ENCODE results near the gene ZNF142.

The ZNF142 gene

DNA sequence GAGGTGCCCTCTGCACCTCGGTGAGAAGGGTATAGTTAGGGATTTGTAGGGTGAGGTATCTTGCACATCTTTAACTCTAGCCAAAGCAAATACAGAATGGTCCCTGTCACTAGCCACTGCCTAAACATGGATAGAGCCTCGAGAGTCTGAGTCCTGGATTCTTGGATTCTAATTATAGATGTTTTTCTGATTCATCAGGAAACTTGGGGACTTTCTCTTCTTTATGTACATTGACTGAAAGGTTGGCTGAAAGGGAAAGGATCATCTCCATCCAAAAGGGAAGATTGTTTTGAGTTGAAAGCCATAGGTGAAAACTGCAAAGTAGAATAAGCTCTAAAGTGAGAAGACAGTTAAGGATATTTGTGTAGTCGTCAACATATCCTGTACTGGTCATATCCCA is 20.6 kb upstream of the ZNF142 start:
- no peak overlapping the region for H3K9ac ChIP-seq (ENCODE audit: low read length in 5 of 5)
- peaks cover 4 to 48% (median 28%) of the 10 kb centered on the region in 5 donors for H3K36me3 ChIP-seq (ENCODE audit: control insufficient read depth in 5 of 5, insufficient read depth in 5 of 5, low read length in 5 of 5)

DNA sequence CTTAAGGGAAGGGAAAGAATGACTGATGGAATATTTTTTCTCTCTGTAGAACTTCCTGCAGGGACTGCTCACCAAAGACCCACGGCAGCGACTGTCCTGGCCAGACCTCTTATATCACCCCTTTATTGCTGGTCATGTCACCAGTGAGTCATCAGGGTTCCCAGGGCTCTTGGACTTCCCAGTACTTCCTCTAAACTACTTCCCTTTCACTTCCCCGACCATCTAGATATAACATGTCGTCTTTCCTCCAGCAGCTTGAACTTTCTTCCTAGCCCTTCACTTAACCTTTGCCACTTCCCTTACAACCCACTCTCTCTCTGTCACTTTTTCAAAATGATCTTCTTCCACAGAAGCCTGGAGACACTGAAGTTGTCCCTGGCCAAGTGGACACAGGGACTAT is 19.7 kb upstream of the ZNF142 start:
- Histone ChIP-seq H3K27ac (ENCODE audit: low read depth, low read length) (no peak overlapping the region), H3K27me3 (ENCODE audit: control insufficient read depth in 5 of 5, insufficient read depth in 4 of 5, low read length in 5 of 5) (no peaks in the 10 kb centered on the region), H3K4me1 (ENCODE audit: control insufficient read depth in 5 of 5, insufficient read depth in 5 of 5, low read length in 5 of 5) (no peaks in the 10 kb centered on the region), H3K4me3 (ENCODE audit: low read depth in 1 of 5, low read length in 5 of 5) (no peak overlapping the region), H3K9ac (ENCODE audit: low read length in 5 of 5) (no peak overlapping the region), H3K9me3 (ENCODE audit: control insufficient read depth in 5 of 5, low read length in 5 of 5) (no peaks in the 10 kb centered on the region), H3K36me3 (ENCODE audit: control insufficient read depth in 5 of 5, insufficient read depth in 5 of 5, low read length in 5 of 5) (peaks cover 4 to 44% (median 25%) of the 10 kb centered on the region in 5 donors)

More for the DNA sequence above, 20.6 kb upstream of the ZNF142 start:
- Histone ChIP-seq H3K4me1 (ENCODE audit: control insufficient read depth in 5 of 5, insufficient read depth in 5 of 5, low read length in 5 of 5) (no peaks in the 10 kb centered on the region), H3K27ac (ENCODE audit: low read depth, low read length) (no peak overlapping the region), H3K4me3 (ENCODE audit: low read depth in 1 of 5, low read length in 5 of 5) (no peak overlapping the region), H3K9me3 (ENCODE audit: control insufficient read depth in 5 of 5, low read length in 5 of 5) (no peaks in the 10 kb centered on the region), H3K27me3 (ENCODE audit: control insufficient read depth in 5 of 5, insufficient read depth in 4 of 5, low read length in 5 of 5) (no peaks in the 10 kb centered on the region)

DNA sequence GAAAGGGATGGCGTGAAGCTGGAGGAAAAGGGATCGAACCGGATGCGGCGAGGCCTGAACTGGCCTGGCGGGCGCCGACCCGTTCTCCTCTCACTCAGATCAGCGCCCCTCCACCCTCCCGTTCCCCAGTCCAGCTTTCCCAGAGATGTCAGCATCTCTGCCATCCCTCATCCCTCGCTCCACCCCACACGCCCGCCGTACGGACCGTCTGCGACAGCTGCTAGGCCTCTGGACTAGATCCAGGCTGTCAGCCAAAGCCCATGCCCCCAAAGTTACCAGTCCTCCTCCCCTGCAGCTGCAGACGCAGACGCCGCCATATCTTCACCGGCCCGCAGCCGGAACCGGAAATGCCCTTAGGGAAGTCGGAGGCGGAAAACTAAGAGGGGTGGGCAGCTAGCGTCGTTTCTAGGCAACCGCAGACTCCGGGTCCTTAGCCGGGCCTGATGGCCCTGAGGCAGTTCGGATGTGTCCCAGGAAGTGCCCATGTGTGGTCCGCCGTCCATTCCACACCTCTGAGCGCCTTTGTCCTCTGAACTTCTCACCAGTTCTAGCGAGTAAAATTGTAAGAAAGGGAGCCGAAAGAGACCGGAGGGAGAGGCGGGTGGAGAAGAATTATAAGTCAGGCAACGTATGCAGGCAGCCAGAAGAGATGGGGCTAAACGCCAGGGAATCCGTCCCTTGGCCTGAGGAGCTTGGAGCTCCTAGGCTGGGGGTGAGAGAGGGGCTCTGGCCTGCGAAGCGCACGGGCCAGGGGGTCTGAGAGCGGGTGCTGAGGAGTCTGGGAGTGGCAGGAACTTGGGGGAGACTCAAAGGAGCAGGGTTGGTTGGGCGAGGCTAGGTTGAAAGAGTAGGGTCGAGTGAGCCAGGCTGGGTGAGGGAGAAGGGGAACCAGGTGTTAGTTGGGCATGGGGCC is 12.5 kb upstream of the ZNF142 start, which contains the start of the genes RNF25 and STK36:
Gene RNF25, minus strand, starts transcription at position 349 of the 913 bp plus-strand sequence. Its CDS starts 32 bp downstream, at position 317.
Gene STK36, plus strand, starts transcription at position 433 of the 913 bp plus-strand sequence. CDS start 744 bp downstream, outside the sequence.
- Histone ChIP-seq H3K4me3 (ENCODE audit: low read depth in 1 of 5, low read length in 5 of 5) (peak within 1 kb of the TSS; percentile 82 to 98 (median 96)), H3K9me3 (ENCODE audit: control insufficient read depth in 5 of 5, low read length in 5 of 5) (no peaks in the 10 kb centered on the region), H3K27me3 (ENCODE audit: control insufficient read depth in 5 of 5, insufficient read depth in 4 of 5, low read length in 5 of 5) (no peaks in the 10 kb centered on the region), H3K9ac (ENCODE audit: low read length in 5 of 5) (peak within 1 kb of the TSS; percentile 74 to 94 (median 86)), H3K4me1 (ENCODE audit: control insufficient read depth in 5 of 5, insufficient read depth in 5 of 5, low read length in 5 of 5) (peaks cover 6 to 22% (median 19%) of the 10 kb centered on the region in 5 donors), H3K36me3 (ENCODE audit: control insufficient read depth in 5 of 5, insufficient read depth in 5 of 5, low read length in 5 of 5) (peaks cover 3 to 26% (median 21%) of the 10 kb centered on the region in 5 donors), H3K27ac (ENCODE audit: low read depth, low read length) (peak within 1 kb of the TSS; percentile 65)

DNA sequence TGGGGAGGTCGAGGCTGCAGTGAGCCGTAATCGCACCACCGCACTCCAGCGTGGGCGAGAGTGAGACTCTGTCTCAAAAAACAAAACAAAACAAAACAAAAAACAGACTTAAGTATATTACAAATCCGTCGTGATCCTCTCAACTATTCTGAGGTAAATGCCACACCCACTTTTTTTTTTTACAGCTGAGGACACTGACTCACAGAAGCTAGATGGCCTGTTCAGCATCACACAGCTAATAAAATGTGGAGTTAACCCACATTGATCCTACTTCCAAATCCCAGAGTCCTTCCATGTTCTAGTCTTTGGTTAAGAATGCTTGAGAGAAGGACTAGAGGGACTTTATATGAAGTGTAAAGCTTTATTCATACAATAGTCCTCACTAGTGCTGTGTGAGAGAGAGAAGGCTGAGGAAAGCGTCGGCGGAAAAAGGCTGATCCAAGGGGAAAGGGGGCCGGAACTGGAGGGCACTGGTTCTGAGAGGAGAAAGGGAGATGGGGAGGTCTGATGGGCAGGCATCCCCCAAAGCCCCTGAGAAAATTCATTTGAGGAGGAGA is 11.8 kb upstream of the ZNF142 start:
- Histone ChIP-seq H3K27ac (ENCODE audit: low read depth, low read length) (peak overlapping the region; percentile 65), H3K9ac (ENCODE audit: low read length in 5 of 5) (peak overlapping the region; percentile 74 to 94 (median 86))

DNA sequence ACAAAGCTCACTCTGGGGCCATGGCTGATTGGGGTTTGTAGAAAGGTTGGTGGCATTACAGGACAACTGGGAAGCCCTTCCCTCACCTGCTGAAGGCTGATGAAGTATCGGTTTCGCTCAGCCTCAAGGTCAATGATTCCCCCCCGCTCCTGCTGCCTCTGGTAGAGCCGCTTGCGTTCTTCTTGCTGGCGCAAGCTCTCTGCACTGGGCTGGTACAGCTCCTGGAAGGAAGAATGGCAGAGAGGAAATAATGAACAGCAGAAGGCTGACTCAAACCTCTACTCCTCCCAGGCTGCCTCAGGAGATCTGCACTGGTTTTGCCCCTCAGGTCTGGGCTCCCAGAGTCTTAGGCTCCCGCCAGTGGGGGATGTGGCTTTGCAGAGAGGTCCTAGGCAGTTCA is 5.2 kb upstream of the ZNF142 start:
- H3K27me3 ChIP-seq (ENCODE audit: control insufficient read depth in 5 of 5, insufficient read depth in 4 of 5, low read length in 5 of 5): no peaks in the 10 kb centered on the region
- H3K4me3 ChIP-seq (ENCODE audit: low read depth in 1 of 5, low read length in 5 of 5): no peak overlapping the region
- peaks cover 5 to 9% (median 7%) of the 10 kb centered on the region in 5 donors for H3K4me1 ChIP-seq (ENCODE audit: control insufficient read depth in 5 of 5, insufficient read depth in 5 of 5, low read length in 5 of 5)
- peaks cover 7 to 67% (median 65%) of the 10 kb centered on the region in 5 donors for H3K36me3 ChIP-seq (ENCODE audit: control insufficient read depth in 5 of 5, insufficient read depth in 5 of 5, low read length in 5 of 5)
- no peak overlapping the region for H3K9ac ChIP-seq (ENCODE audit: low read length in 5 of 5)
- H3K27ac ChIP-seq (ENCODE audit: low read depth, low read length): no peak overlapping the region
- H3K9me3 ChIP-seq (ENCODE audit: control insufficient read depth in 5 of 5, low read length in 5 of 5): no peaks in the 10 kb centered on the region

More for the DNA sequence above, 11.8 kb upstream of the ZNF142 start:
- no peaks in the 10 kb centered on the region for H3K27me3 ChIP-seq (ENCODE audit: control insufficient read depth in 5 of 5, insufficient read depth in 4 of 5, low read length in 5 of 5)
- H3K9me3 ChIP-seq (ENCODE audit: control insufficient read depth in 5 of 5, low read length in 5 of 5): no peaks in the 10 kb centered on the region
- peaks cover 3 to 29% (median 24%) of the 10 kb centered on the region in 5 donors for H3K36me3 ChIP-seq (ENCODE audit: control insufficient read depth in 5 of 5, insufficient read depth in 5 of 5, low read length in 5 of 5)
- H3K4me3 ChIP-seq (ENCODE audit: low read depth in 1 of 5, low read length in 5 of 5): peak overlapping the region; percentile 82 to 98 (median 96)
- peaks cover 6 to 22% (median 19%) of the 10 kb centered on the region in 5 donors for H3K4me1 ChIP-seq (ENCODE audit: control insufficient read depth in 5 of 5, insufficient read depth in 5 of 5, low read length in 5 of 5)

DNA sequence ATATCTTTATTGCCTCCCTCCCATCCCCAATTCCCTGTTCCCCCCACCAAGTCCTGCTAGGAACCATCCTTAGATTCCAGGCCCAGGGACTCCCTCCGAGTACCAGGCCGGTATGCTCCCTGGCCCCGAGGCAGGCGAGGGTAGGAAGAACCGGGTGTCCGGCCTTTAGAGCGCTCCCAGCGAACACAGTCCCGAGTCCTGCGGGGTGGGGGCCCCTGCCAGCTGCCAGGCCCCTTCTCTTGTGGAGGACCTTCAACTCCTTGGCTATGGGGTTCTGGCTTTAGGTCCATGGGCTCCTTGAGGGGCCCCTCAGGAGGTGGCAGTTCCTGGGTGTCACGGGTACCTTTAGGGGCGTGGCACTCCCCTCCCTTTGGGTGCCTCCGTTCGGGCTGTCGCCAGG is 4.5 kb upstream of the ZNF142 start:
- Histone ChIP-seq H3K4me1 (ENCODE audit: control insufficient read depth in 5 of 5, insufficient read depth in 5 of 5, low read length in 5 of 5) (peaks cover 5 to 13% (median 12%) of the 10 kb centered on the region in 5 donors), H3K36me3 (ENCODE audit: control insufficient read depth in 5 of 5, insufficient read depth in 5 of 5, low read length in 5 of 5) (peaks cover 7 to 67% (median 65%) of the 10 kb centered on the region in 5 donors), H3K27me3 (ENCODE audit: control insufficient read depth in 5 of 5, insufficient read depth in 4 of 5, low read length in 5 of 5) (no peaks in the 10 kb centered on the region), H3K4me3 (ENCODE audit: low read depth in 1 of 5, low read length in 5 of 5) (no peak overlapping the region), H3K9ac (ENCODE audit: low read length in 5 of 5) (no peak overlapping the region), H3K9me3 (ENCODE audit: control insufficient read depth in 5 of 5, low read length in 5 of 5) (no peaks in the 10 kb centered on the region), H3K27ac (ENCODE audit: low read depth, low read length) (no peak overlapping the region)

DNA sequence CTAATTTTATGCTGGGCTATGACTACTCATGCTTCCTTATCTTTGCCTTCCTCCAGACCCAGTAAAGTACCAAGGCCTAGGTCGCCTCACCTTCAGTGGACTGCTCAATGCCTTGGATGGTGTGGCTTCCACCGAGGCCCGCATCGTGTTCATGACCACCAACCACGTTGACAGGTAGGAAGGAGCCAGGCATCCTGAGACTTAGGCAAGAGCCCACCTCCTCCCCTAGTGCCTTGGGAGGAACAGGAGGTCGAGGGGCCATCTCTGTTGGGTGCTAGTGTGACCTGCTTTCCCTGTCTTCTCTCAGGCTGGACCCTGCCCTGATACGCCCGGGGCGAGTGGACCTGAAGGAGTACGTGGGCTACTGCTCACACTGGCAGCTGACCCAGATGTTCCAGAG is 3.4 kb upstream of the ZNF142 start:
- no peak overlapping the region for H3K27ac ChIP-seq (ENCODE audit: low read depth, low read length)
- H3K27me3 ChIP-seq (ENCODE audit: control insufficient read depth in 5 of 5, insufficient read depth in 4 of 5, low read length in 5 of 5): no peaks in the 10 kb centered on the region
- H3K4me1 ChIP-seq (ENCODE audit: control insufficient read depth in 5 of 5, insufficient read depth in 5 of 5, low read length in 5 of 5): peaks cover 5 to 23% (median 19%) of the 10 kb centered on the region in 5 donors
- H3K9ac ChIP-seq (ENCODE audit: low read length in 5 of 5): no peak overlapping the region
- H3K4me3 ChIP-seq (ENCODE audit: low read depth in 1 of 5, low read length in 5 of 5): no peak overlapping the region
- peaks cover 7 to 59% (median 58%) of the 10 kb centered on the region in 5 donors for H3K36me3 ChIP-seq (ENCODE audit: control insufficient read depth in 5 of 5, insufficient read depth in 5 of 5, low read length in 5 of 5)
- H3K9me3 ChIP-seq (ENCODE audit: control insufficient read depth in 5 of 5, low read length in 5 of 5): no peaks in the 10 kb centered on the region

DNA sequence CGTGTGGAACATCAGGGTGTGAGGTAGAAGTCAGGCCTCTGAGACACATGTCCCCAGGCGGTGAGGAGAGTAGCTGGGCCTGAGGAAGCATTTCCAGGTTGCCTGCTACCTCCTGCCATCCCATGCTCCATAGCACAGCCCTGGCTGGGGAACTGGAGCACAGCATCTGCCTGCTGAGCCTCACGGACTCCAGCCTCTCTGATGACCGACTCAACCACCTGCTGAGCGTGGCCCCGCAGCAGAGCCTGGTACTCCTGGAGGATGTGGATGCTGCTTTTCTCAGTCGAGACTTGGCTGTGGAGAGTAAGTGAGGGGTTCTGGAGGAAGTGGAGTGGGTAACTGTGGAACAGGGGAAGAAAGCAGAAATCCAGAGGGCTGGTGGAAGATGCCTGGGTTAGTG is 3.0 kb upstream of the ZNF142 start:
- Histone ChIP-seq H3K27me3 (ENCODE audit: control insufficient read depth in 5 of 5, insufficient read depth in 4 of 5, low read length in 5 of 5) (no peaks in the 10 kb centered on the region), H3K4me1 (ENCODE audit: control insufficient read depth in 5 of 5, insufficient read depth in 5 of 5, low read length in 5 of 5) (peaks cover 5 to 23% (median 19%) of the 10 kb centered on the region in 5 donors), H3K4me3 (ENCODE audit: low read depth in 1 of 5, low read length in 5 of 5) (no peak overlapping the region), H3K9ac (ENCODE audit: low read length in 5 of 5) (no peak overlapping the region), H3K36me3 (ENCODE audit: control insufficient read depth in 5 of 5, insufficient read depth in 5 of 5, low read length in 5 of 5) (peaks cover 4 to 55% (median 54%) of the 10 kb centered on the region in 5 donors), H3K9me3 (ENCODE audit: control insufficient read depth in 5 of 5, low read length in 5 of 5) (no peaks in the 10 kb centered on the region), H3K27ac (ENCODE audit: low read depth, low read length) (no peak overlapping the region)

DNA sequence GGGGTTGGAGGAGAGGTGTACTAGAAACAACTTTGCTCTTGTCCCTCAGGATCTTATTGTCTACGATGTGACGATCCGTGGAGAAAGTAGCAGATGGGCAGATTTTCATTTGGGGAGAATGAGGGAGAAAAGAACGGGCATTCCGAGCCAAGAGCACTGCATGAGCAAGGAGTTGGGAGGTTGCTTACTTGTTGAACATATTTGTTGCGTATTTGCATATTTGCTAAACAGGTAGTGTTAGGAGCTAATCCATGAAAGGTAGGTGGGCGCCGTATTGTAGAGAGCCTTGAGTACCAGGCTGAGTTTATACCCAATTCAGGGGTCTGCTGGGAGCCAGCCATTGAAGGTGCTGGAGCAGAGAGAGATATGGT is 550 bp upstream of the ZNF142 start:
- peaks cover 4 to 54% (median 48%) of the 10 kb centered on the region in 5 donors for H3K36me3 ChIP-seq (ENCODE audit: control insufficient read depth in 5 of 5, insufficient read depth in 5 of 5, low read length in 5 of 5)
- peak overlapping the region; percentile 37 to 90 (median 74) for H3K9ac ChIP-seq (ENCODE audit: low read length in 5 of 5)
- H3K9me3 ChIP-seq (ENCODE audit: control insufficient read depth in 5 of 5, low read length in 5 of 5): no peaks in the 10 kb centered on the region
- peaks cover 5 to 23% (median 19%) of the 10 kb centered on the region in 5 donors for H3K4me1 ChIP-seq (ENCODE audit: control insufficient read depth in 5 of 5, insufficient read depth in 5 of 5, low read length in 5 of 5)
- H3K27me3 ChIP-seq (ENCODE audit: control insufficient read depth in 5 of 5, insufficient read depth in 4 of 5, low read length in 5 of 5): no peaks in the 10 kb centered on the region
- peak overlapping the region; percentile 67 for H3K27ac ChIP-seq (ENCODE audit: low read depth, low read length)
- H3K4me3 ChIP-seq (ENCODE audit: low read depth in 1 of 5, low read length in 5 of 5): peak overlapping the region; percentile 71 to 89 (median 84)

Data from subcutaneous abdominal adipose tissue (tissue), 5 donors.